Islet of Langerhans (tissue), 1 donor: ENCODE measurements around the gene ANKRD23.
"Not testable (repeated sequence)": the region's sequence is repeated elsewhere in the genome, so short reads cannot be mapped to it uniquely, and the experiment has no call there.

Source experiments
- FAIRE-seq: peaks from one replicate; lab custom pipeline; 2011; peaks lifted over from hg19 to GRCh38; lab: Jason Lieb, UNC

ANKRD23 gene

GRCh38 chr2:96796497-96796896 is 47.3 kb downstream of the ANKRD23 start:
- FAIRE-seq, result not testable (repeated sequence)

DNA sequence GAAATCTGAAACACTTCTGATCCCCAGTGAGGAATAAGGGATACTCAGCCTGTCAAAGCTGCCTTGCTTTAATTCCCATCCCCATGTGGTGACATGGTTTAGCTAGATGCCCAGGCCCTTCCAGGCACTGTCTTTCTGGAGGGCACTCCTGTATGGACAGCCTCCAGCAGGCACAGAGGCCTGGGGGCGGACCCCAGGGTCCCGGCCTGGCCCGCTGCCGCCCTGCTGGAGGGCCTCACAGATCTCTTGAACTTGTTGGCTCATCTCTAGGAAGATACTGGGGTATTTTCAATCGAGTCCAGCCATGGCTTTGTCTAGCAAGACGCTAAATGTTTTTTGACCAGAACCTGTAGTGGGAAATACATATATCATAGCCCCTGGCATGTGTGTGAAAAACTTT is 48.7 kb downstream of the ANKRD23 start:
- no peak for FAIRE-seq

DNA sequence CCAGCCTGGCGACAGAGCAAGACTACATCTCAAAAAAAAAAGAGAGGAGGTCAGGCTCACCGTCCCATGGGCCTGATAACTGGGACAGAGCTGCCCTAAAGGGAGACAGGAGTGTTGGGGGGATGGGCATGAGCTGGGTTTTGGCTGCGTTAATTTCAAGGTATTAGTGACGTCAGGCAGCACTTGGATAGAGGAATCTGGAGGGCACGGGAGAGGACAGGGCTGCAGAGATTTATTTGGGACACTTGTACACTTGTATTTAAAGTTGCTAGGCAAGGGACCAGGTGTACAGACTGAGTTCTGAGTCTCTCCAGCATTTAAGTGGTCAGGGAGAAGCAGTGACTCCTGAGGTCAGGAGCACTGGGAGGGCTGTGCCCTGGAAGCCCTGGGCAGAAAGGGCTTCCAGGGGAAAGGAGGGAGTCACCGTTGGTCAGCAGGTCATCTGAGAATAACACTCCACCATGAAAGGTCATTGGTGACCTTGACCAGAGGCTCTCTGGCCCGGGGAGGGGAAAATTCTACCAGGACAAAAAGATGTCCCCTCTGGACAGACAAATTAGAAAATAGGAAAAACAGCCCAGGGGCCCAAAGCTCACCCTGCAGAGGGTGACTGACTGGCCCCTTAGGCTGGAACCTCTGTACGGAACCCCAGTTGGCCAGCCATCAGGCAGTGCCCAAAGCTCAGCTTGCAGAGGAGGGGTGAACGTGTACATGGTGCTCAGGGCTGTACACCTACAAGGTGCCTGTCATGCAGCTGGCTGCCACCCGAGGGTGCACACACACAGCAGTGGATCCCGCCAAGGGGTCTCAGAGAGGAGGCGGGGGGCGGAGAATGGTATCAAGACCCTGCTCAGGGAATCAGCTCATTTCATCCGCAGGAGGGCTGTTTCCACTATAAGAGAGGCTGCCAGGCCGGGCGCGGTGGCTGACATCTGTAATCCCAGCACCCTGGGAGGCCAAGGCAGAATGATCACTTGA is 50.8 kb downstream of the ANKRD23 start:
- FAIRE-seq, result no peak

DNA sequence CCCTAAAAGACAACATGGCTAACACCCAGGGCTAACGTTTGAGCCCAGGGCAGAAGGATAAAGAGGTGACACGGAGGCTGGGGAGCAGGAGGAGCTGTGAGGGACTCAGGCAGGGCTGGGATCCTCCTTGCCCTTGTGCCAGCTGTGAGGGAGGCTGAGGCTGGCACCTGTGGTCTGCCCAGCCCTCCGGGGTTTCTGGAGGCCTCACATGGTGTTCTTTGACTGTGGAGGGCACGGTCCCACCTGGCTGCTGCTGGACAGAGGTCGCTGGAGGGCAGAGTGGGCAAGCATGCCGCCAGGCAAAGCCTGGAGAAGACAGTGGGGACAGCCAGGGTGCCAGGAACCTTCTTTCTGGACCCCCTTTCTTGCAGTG is 54.6 kb downstream of the ANKRD23 start:
- no peak for FAIRE-seq

GRCh38 chr2:96788442-96789244 is 55.2 kb downstream of the ANKRD23 start:
- no peak for FAIRE-seq
